Nephron (organoid): ENCODE measurements around the gene GRM8.

ENCODE experiments used
- H3K27ac Mint-ChIP-seq, 3 experiments: 2 replicates each; pipeline ENCODE4 v1.8.0; 2020; ENCODE audit warnings: mixed read lengths in 3 of 3, mild to moderate bottlenecking in 2 of 3, moderate library complexity in 1 of 3
- H3K27me3 Mint-ChIP-seq: 2 replicates; pipeline ENCODE4 v1.8.0; 2021; ENCODE audit warnings: low read depth, mild to moderate bottlenecking, moderate library complexity, mixed read lengths
- H3K36me3 Mint-ChIP-seq: 2 replicates; pipeline ENCODE4 v1.8.0; 2020; ENCODE audit warnings: low read depth, mixed read lengths
- H3K4me1 Mint-ChIP-seq: 2 replicates; pipeline ENCODE4 v1.8.0; 2020; ENCODE audit warnings: mixed read lengths
- H3K4me3 Mint-ChIP-seq, 3 experiments: 2 replicates each; pipeline ENCODE4 v1.8.0; 2020; ENCODE audit warnings: mild to moderate bottlenecking in 3 of 3, mixed read lengths in 3 of 3, moderate library complexity in 2 of 3
- H3K9me3 Mint-ChIP-seq: 2 replicates; pipeline ENCODE4 v1.8.0; 2020; ENCODE audit warnings: mixed read lengths
- TF ChIP-seq, protein P1 (sequence below), 3 experiments: fragments of 200-600 bp; sonication (generic); IDR thresholded peaks; one replicate each; pipeline ENCODE4 v1.5.0; 2021; ENCODE audit warnings: antibody characterized with exemption in 3 of 3; ENCODE audit not compliant: unreplicated experiment in 3 of 3

Gene GRM8

DNA sequence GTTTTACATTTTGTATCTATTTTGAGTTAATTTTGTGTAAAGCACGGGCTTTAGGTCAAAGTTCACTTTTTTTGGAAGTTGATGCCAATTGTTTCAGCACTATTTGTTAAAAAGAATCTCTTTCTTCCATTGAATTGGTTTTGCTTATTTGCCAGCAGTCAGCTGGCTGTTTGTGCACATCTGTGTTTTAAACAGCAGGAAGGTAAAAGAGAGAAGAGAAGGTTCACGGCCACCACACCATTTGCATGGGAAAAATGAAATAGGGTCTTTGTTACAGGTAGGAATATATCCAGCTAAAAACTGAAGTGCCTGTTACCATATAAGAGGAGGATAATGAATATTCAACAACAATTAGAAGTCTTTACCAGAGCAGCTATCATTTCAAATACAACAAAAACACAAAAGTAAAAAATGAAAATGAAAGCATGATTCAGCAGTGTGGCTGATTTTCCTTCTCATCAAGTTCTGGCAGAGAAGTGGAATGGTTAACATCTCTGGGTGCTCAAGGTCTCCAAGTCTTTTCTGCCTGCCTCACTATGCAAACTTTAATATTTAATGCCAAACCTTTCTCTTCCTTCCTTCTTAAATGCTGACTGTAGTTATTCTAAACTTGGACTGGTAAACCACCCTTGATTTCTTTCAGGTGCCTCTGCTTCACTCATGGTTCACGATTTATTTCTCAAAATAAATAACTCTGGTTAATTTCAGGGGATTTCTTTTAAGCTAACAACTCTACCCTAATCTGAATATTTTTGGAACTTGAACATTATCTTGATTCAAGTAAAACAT, 841.5 kb downstream of the GRM8 start:
- TF ChIP-seq, protein P1, sequence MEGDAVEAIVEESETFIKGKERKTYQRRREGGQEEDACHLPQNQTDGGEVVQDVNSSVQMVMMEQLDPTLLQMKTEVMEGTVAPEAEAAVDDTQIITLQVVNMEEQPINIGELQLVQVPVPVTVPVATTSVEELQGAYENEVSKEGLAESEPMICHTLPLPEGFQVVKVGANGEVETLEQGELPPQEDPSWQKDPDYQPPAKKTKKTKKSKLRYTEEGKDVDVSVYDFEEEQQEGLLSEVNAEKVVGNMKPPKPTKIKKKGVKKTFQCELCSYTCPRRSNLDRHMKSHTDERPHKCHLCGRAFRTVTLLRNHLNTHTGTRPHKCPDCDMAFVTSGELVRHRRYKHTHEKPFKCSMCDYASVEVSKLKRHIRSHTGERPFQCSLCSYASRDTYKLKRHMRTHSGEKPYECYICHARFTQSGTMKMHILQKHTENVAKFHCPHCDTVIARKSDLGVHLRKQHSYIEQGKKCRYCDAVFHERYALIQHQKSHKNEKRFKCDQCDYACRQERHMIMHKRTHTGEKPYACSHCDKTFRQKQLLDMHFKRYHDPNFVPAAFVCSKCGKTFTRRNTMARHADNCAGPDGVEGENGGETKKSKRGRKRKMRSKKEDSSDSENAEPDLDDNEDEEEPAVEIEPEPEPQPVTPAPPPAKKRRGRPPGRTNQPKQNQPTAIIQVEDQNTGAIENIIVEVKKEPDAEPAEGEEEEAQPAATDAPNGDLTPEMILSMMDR (IDR thresholded peaks at IDR 0.05; ENCODE audit: unreplicated experiment in 3 of 3) = no peak
- H3K4me1 Mint-ChIP-seq = no peaks in the 10 kb centered on the region
- no peak overlapping the region for H3K4me3 Mint-ChIP-seq
- H3K9me3 Mint-ChIP-seq = no peaks in the 10 kb centered on the region
- H3K27me3 Mint-ChIP-seq = no peaks in the 10 kb centered on the region
- no peaks in the 10 kb centered on the region for H3K36me3 Mint-ChIP-seq
- H3K27ac Mint-ChIP-seq = no peak overlapping the region

DNA sequence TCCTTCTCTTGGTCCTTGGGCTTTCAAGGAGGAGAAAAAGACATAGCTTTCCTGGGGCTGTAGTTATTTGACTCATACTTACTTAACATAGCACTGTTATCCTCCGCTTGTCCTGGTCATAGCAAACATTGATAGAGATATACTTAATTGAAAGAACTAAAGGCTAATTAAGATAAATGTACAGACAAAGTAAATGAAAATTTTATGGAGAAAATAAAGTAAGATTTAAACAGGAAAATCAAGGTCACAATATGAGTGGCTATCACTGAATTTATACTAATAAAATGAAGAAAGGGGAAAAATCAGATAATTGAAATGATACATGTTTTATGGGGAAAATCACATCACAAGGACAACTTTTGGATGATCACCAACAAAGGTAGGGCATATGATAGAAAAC, 849.7 kb downstream of the GRM8 start:
- H3K4me1 Mint-ChIP-seq = no peaks in the 10 kb centered on the region
- TF ChIP-seq, protein P1 (IDR thresholded peaks at IDR 0.05; ENCODE audit: unreplicated experiment in 3 of 3) = no peak
- H3K27me3 Mint-ChIP-seq = no peaks in the 10 kb centered on the region
- no peaks in the 10 kb centered on the region for H3K9me3 Mint-ChIP-seq
- no peaks in the 10 kb centered on the region for H3K36me3 Mint-ChIP-seq
- no peak overlapping the region for H3K4me3 Mint-ChIP-seq
- H3K27ac Mint-ChIP-seq = no peak overlapping the region

DNA sequence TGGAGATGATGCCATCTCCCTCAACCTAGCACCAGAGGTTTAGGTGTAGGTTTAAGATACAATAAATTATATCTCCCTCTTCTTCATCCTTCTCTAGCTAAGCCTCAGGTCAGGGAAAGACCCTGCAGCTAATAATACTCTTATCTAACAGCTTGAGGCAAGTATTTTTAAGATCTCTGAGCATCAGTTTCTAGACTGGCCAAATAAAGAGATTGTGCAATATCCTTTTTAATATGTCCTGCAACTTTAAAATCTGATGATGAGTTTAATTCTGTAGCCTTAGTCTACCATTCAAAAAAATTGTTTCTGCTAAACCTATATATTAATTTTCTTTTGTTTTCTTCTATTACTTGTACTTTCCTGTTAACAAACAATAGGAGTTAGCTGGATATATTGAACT, 850.8 kb downstream of the GRM8 start:
- H3K4me3 Mint-ChIP-seq = no peak overlapping the region
- no peaks in the 10 kb centered on the region for H3K4me1 Mint-ChIP-seq
- no peaks in the 10 kb centered on the region for H3K9me3 Mint-ChIP-seq
- H3K27me3 Mint-ChIP-seq = no peaks in the 10 kb centered on the region
- no peak overlapping the region for H3K27ac Mint-ChIP-seq
- H3K36me3 Mint-ChIP-seq = no peaks in the 10 kb centered on the region
- TF ChIP-seq, protein P1 (IDR thresholded peaks at IDR 0.05; ENCODE audit: unreplicated experiment in 3 of 3) = no peak

DNA sequence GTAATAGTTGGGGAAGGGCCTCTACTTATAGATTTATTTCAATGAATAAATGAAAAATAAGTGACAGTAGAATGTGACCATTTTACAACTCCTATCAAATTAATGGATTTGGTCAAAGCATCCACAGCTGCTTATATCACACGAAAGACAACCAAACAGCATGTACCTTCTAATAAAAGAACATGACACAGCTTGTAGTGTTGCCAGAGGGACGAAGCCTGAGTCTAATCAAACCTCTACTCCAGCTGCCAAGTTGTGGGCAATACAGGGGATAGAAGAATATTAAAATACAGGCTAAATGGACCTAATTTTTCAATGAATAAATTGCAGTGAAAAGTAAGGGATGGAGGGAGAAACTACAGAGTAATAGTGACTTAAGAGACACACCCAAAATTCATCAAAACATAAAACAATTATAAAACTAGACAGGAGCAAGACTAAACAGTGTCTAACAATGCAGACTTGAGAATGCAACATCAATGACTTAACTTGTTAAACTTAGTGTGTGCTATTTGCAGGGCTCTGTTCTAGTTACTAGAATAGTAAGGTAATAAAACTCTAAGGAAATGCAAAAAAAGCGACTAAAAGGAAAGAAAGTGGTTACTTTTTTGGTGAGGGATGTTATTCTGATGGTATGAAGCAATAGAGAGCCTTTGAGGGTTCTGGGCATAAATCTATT, 853.8 kb downstream of the GRM8 start:
- TF ChIP-seq, protein P1 (IDR thresholded peaks at IDR 0.05; ENCODE audit: unreplicated experiment in 3 of 3) = no peak
- Mint-ChIP-seq H3K36me3 (no peaks in the 10 kb centered on the region), H3K27ac (no peak overlapping the region), H3K9me3 (no peaks in the 10 kb centered on the region), H3K4me1 (no peaks in the 10 kb centered on the region), H3K4me3 (no peak overlapping the region), H3K27me3 (no peaks in the 10 kb centered on the region)

DNA sequence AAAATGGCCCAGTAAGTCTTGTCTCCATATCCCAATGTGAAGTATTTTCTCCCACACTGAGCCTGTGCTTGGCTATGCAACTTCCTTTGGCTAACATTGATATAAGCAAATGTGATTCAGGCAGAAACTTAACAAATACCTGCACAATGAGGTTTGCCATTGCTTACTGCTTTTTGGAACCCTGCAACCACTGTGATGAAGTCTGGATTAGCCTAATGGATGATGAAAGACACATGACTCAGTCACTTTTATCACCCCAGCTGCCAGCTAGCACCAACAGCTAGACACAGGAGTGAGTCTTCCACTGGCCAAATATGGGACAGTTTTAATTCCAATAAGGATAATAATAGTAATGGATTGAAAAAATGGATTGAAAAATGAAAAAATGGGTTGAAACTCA, 854.5 kb downstream of the GRM8 start:
- no peaks in the 10 kb centered on the region for H3K27me3 Mint-ChIP-seq
- H3K4me1 Mint-ChIP-seq = no peaks in the 10 kb centered on the region
- no peak overlapping the region for H3K4me3 Mint-ChIP-seq
- H3K9me3 Mint-ChIP-seq = no peaks in the 10 kb centered on the region
- TF ChIP-seq, protein P1 (IDR thresholded peaks at IDR 0.05; ENCODE audit: unreplicated experiment in 3 of 3) = no peak
- no peaks in the 10 kb centered on the region for H3K36me3 Mint-ChIP-seq
- no peak overlapping the region for H3K27ac Mint-ChIP-seq
